IPS-11a (cell line): ENCODE measurements around the gene RPL36AL.

Experiments used
- H3K4me3 ChIP-seq: one replicate; pipeline ENCODE4 v1.5.1; 2013; ENCODE audit warnings: low read depth, low read length, control low read depth

The RPL36AL gene

DNA sequence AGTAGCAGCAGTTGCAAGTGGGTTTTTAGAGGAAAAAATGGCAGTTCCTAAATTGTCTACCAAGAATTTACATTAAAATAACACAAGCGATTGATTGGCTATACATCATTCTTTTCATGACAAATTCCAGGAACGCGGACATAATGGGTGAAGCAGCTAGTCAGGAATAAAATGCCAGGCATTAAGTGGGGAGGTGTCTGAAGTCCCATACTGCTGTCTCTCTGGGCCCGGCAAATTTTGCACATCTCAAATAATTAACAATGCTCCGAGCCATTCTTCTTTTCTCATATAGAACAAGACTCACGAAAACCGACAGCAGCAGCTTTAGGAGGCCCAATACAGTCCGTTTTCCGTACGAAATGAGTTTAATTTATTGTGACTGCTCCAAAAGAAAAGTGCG is 696 bp downstream of the RPL36AL start:
- H3K4me3 ChIP-seq: peak overlapping the region; percentile 99

DNA sequence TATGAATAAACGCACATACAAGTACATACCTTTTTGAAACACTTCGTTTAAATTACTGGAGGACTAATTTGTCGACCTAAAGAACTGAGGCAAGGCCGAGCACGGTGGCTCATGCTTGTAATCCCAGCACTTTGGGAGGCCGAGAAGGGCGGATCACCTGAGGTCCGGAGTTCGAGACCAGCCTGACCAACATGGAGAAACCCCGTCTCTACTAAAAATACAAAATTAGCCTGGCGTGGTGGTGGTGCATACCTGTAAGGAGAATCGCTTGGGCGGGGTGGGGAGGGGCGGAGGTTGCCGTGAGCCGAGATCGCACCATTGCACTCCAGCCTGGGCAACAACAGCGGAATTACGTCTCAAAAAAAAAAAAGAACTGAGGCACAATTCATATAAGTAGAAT is 1.2 kb downstream of the RPL36AL start:
- H3K4me3 ChIP-seq: peak overlapping the region; percentile 99

DNA sequence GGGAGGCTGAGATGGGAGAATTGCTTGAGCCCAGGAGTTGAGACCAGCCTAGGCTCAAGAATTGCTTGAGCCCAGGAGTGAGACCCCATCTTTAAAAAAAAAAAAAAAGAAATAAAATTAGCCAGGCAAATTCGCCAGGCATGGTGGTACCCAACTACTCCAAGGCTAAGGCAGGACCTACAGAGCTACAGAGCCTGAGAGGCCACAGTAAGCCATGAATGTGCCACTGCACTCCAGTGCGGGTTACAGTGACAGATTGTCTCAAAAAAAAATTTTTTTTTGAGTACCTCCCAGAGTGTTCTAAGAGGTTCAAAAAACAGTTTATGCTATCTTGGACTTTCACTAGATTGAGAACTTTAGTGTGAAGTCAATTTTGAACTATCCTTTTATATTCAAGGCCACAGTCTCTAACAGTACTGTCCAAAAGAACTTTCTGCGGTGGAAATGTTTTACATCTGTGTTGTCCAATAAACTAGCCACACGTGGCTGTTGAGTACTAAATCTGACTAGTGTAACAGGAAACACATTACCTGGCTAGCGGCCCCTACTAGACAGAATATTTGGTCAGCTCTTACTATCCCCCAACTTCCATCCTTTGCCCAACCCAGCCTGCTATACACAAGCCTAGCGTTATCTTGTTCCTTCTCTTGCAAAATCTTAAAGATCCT is 2.4 kb downstream of the RPL36AL start:
- no peak overlapping the region for H3K4me3 ChIP-seq

DNA sequence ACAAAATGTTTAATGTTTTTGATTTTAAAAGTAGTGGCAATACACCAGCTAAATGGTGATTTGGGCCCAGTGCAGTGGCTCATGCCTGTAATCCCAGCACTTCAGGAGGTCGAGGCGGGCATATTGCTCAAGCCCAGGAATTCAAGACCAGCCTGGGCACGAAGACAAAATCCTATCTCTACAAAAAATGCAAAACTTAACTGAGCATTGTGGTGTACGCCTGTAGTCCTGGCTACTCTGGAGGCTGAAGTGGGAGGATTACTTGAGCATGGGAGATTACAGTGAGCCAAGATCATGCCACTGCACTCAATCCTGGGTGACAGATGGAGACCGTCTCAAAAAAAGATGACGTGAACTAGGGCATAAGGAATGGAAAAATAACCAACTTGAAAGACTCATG is 4.7 kb downstream of the RPL36AL start:
- H3K4me3 ChIP-seq: no peak overlapping the region

DNA sequence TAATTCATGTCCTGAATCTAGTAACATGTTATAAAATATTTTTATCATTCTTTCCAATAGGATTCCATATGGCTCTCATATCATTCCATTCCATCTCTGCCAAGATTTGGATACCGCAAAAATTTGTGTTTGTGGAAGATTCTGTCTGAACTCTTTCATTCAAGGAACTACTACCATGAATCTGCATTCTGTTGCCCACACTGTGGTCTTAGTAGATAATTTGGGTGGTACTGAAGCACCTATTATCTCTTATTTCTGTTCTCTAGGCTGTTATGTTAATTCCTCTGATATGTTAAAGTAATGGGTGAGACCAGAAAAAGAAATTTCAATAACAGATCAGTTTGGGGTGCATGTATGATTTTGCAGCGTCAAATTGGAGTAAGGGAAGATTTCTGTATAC is 6.2 kb downstream of the RPL36AL start:
- H3K4me3 ChIP-seq: no peak overlapping the region

DNA sequence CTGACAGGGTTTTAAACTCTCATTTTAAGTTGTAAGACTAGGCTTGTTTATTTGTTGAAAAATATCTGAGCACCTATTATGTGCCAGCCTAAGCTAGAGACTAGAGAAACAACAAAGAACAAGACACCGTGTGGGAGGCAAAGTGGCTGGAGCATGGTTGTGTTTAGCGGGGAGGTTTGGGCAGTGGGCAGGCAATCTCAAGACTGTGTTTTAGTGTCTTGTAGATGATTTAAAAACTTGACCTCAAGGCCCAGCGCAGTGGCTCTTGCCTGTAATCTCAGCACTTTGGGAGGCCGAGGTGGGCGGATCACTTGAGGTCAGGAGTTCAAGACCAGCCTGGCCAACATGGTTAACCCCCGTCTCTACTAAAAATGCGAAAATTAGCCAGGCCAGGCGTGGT is 7.8 kb downstream of the RPL36AL start:
- no peak overlapping the region for H3K4me3 ChIP-seq

DNA sequence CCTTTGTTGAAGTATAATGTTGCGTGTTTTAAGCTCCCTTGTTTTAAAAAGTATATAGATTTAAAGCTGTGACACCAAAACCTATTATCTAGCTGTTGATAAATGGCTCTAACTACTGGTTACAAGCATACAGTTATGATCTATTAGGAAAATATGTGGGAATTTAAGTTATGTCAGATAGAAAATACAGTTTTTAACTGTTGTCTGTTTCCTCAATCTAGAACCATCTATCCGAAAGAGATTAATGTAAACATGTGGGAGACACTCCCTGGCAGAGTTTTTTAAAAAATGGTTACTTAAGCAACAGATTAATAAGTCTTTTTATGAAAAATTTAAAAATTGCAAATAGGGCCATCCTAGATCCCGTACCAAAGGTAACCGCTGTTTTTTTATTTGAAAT is 8.2 kb downstream of the RPL36AL start:
- H3K4me3 ChIP-seq: no peak overlapping the region

DNA sequence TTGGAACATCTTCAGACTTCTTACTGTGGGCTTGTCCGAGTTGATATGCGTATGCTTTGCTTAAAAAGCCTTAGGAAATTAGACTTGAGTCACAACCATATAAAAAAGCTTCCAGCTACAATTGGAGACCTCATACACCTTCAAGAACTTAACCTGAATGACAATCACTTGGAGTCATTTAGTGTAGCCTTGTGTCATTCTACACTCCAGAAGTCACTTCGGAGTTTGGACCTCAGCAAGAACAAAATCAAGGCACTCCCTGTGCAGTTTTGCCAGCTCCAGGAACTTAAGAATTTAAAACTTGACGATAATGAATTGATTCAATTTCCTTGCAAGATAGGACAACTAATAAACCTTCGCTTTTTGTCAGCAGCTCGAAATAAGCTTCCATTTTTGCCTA is 12.8 kb downstream of the RPL36AL start:
- no peak overlapping the region for H3K4me3 ChIP-seq

DNA sequence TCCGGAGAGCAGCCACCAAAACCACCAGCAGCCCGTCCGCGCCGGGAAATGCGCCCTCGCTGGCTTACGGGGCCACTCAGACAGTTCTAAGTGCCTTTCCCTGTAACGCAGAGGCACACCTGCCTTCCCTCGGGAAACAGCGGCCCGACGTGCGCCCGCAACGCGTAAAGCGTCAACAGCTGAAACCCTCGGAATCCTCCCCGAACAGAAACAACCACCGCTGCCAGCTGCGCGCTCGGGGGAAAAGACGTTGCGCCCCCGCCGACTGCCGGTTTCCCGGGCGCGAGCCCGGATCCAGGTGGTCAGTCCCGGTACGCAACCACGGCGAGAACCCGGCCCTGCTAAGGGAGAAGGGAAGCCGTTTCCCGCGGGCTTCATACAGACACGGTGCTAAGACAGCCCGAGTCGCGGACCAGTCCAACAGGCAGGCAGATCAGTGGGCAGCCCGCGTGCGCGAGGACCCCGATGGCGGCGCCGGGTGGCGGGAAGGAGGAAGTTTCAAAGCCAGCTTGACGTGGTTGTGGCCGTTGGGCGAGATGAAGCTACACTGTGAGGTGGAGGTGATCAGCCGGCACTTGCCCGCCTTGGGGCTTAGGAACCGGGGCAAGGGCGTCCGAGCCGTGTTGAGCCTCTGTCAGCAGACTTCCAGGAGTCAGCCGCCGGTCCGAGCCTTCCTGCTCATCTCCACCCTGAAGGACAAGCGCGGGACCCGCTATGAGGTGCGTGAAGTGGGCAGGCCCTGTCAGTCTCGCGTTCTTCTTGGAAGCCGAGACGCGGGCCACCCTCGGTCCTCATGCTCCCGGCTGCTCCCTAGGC is 21.7 kb downstream of the RPL36AL start, which contains the start of gene LRR1:
LRR1 (plus strand) TSS at position 456 of the 816 bp plus-strand sequence; CDS start at position 537, 81 bp downstream.
- peak within 1 kb of the TSS; percentile 95 for H3K4me3 ChIP-seq

DNA sequence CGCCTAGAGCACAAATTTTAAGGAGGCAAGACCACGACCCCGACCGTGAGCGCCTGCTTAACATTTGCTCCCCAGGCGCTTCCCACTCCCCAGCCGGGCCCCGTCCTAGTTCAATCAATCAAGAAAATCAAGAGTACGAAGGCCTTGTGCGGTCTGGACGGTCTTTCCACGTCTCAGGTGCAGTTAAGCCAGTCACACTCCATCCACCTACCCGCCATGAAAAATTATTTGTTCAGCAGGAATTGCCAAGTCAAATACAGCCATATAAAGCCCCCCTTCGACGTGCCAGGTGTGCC is 22.3 kb downstream of the RPL36AL start:
- peak overlapping the region; percentile 95 for H3K4me3 ChIP-seq

DNA sequence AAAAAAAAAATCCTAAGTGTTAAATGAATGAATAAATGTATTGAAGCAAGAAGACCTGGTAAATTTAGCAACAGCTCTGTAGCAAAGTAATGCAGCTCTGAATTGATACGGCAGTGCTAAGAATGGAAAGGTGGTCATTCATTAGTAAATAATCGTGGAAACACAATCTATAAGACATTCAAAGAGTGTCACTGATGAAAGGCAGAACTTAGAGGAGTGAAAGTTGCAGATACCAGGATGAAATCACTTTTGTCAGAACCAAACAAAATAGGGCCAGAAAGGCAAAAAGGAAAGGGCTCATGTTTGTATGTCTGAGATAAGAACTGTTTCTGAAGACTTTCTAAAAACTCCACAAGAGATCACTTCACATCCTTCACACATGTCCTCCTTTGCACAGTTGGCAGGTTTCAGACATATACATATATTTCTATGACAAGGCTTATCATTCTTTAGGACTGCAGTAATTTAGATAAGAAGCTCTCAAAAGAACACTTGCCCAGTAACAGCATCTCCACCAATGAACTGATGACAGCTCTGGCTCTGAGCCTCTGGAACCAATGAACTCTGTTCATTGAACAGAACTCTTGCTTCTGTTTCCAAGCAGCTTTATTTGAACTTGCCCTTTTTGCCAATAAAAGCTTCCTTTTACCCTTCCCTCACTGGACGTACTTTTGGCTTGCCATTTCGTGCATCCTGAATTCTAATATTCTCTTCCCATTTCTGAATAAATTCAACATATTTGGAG is 25.9 kb downstream of the RPL36AL start:
- no peak overlapping the region for H3K4me3 ChIP-seq

DNA sequence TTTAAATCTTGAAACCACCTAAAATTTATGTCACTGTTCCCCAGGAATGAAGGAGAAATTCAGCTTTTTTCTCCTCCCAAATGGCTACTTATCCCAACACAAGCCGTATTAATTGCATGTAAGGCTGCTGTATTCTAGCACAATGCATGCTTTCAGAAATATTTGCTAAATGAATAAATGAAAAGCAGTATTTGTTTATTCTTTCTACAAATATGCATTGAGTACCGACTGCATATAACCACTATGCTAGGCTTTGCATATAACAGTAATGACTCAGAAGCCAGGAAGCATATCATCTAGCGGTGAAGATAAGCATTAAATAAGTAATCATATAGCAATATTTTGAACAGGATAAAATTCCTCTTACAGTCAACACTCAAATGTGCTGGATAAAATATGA is 27.4 kb downstream of the RPL36AL start:
- H3K4me3 ChIP-seq: no peak overlapping the region

DNA sequence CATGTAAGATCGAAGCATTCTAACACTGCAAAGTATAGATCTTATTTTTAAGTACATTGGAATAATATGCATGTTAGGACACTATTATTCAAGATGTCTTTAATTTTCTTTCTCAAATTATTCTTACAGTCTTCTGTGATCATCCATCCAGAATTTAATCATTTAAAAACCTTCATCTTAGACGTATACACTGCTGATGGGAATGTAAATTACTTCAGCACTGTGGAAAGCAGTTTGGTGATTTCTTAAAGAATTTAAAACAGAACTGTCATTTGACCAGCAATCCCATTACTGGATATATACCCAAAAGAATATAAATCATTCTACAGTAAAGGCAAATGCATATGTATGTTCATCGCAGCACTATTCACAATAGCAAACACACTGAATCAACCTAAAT is 31.0 kb downstream of the RPL36AL start:
- no peak overlapping the region for H3K4me3 ChIP-seq

DNA sequence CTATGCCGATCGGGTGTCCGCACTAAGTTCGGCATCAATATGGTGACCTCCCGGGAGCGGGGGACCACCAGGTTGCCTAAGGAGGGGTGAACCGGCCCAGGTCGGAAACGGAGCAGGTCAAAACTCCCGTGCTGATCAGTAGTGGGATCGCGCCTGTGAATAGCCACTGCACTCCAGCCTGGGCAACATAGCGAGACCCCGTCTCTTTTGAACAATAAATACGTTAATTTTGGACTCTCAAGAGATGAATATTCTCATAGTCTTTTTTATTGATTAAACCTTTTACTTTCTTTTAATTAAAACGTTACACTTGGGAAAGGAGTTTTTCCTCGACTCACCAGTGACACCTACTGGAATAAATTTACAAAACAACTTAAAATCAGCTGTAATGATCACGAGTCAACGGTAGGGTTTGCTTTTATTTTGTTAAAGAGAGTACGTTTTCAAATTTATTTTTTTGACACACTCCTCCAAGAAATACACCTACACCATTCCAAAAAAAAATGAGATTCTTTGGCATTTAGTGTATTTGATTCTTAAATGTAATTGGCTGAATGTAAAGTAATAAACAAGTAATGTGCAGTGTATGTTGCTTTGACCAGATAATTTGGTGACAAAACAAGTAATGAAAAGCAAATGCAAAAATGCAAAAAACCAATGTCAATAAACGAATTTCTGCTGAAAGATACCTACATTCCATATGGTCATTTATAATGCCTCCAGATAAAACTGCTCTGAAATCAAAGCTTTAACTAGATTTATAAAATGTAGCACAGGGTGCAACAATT is 33.6 kb downstream of the RPL36AL start:
- H3K4me3 ChIP-seq: peak overlapping the region; percentile 25

DNA sequence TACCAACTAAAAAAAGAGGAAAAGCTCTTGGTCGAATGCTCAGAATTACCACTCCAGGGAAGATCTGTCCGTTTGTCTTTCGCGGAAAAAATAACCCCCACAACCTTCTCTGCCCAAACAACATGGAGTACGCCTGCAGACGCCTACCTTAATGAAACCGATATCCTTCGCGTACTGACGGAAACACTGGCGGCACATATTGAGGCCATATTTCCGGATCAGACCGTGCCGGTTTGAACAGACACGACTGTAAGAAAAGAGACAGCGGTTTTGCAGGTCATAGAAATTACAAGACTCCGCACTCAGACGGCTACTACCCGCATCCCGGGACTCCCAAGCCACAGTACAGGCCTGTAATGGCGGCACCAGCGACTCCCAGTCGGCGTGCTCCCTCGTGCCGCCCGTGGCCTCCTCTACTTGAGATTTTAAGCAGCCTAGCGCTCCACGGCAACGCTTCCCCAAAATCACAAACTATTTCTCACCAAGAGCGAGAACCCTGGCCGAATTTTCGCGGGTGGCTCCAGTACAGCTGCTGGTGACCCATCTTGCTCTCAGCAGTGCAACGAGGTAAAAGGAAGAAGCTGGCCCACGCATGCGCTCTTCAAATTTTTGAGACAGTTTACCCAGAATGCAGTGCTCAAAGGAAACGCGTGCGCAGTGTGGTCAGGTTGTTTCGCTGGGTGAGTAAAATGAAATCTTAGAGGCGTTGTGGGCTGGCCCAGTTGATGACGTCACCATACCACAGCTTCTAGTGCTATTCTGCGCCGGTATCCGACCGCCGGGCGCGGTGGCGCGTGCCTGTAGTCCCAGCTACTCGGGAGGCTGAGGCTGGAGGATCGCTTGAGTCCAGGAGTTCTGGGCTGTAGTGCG is 34.4 kb downstream of the RPL36AL start, which contains the start of gene RPS29:
RPS29 (minus strand) TSS at position 578 of the 870 bp plus-strand sequence; CDS start at position 544, 34 bp downstream.
- H3K4me3 ChIP-seq: peak within 1 kb of the TSS; percentile 99

DNA sequence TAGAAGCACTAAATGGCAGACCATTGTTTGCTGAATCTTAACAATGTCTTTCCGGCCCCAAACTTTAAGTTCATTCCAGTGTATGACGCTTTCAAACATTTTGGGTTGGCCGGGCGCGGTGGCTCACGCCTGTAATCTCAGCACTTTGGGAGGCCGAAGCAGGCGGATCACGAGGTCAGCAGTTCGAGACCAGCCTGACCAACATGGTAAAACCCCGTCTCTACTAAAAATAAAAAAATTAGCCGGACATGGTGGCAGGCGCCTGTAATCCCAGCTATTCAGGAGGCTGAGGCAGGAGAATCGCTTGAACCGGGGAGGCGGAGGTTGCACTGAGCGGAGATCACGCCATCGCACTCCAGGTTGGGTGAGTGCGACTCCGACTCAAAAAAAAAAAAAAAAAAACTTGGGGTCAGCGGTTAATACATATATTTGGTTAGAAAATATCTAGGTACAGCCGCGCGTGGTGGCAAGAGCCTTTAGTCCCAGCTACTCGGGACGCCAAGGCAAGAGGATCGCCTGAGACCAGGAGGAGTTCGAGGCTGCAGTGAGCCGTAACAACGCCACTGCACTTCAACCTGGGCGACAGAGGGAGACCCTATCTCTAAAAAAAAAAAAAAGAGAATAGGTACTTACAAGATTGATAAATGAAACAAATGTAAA is 35.3 kb downstream of the RPL36AL start:
- H3K4me3 ChIP-seq: peak overlapping the region; percentile 99

DNA sequence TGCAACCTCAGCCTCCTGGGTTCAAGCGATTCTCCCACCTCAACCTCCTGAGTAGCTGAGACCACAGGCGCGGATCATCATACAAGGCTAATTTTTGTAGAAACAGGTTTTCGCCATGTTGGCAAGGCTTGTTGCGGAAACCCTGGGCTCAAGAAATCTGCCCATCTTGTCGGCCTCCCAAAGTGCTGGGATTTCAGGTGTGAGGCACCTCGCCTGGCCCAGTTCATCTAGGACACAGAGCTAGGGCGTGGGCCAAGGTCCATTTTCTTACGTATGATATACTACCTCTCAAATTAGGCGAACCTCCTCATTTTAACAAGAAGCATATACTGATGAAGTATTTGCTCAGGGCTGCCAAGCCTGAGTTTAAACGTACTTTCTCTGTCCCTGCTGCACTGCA is 36.4 kb downstream of the RPL36AL start:
- peak overlapping the region; percentile 99 for H3K4me3 ChIP-seq

DNA sequence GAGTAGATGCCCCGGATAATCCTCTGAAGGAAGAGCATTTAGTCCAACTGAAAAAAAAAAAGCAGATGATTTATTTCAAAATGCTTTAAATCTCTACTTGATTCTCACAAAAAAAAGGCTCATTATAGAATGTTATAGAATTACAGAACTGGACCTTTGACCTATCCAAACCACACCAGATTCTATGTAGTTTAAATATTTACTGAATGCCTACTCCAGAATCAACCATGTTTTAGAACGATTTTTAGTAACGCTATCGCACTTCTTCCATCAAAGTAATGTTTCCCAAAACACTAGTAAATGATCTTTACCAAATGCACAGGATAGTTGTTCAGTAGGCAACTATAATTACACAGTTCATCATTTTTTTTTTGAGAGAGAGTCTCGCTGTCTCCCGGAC is 36.8 kb downstream of the RPL36AL start:
- peak overlapping the region; percentile 99 for H3K4me3 ChIP-seq
